ENCODE measurements around the gene ATXN7. TPM values are rescaled to one million over a fixed set of nuclear protein-coding genes. Genes with fewer than 3 reads are reported as not detected.

The ATXN7 gene
- total RNA-seq, 1 experiment from 2014 or later, result 27.5 TPM

- no peak for DNase-seq (ENCODE audit: low read depth, low spot score)
- no peaks in the 10 kb centered on the region for H3K4me1 ChIP-seq (ENCODE audit: control insufficient read depth in 1 of 2, insufficient read depth in 2 of 2, low read length in 2 of 2)
Observed at GRCh38 chr3:64049136-64049535, 185.5 kb downstream of the ATXN7 start.

DNA sequence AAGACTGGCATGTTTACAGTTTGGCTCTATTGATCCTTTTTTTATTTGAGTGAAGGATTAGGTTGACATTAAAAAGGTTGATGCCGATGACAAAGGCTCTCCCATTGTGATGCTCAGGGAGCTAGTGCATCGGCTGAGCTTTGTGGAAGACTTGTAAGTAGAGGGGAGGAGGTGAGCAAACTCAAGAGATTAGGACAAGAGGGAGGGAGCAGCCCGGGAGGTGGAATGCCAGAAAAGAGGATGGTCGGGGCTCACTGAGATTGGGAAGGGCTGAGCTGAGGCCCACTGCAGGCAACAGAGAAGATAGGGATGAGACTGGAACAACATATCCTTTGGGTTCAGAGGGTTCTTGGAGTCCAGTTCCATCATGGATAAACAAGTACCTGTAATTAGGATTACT lies 186.2 kb downstream of the ATXN7 start:
- H3K36me3 ChIP-seq (ENCODE audit: control insufficient read depth in 1 of 2, insufficient read depth in 2 of 2, low read length in 2 of 2), result no peaks in the 10 kb centered on the region
- RAD21 ChIA-PET (ENCODE audit: low non-redundant PET in 1 of 2, low total read pairs in 2 of 2, uncharacterized antibody in 2 of 2, unreplicated experiment in 2 of 2), result no interaction called here
- no peaks in the 10 kb centered on the region for H4K20me1 ChIP-seq (ENCODE audit: insufficient read depth)
- CTCF ChIA-PET, result no interaction called here
- no peaks in the 10 kb centered on the region for H3K9me3 ChIP-seq (ENCODE audit: control insufficient read depth in 1 of 2, insufficient read depth in 1 of 2, low read depth in 1 of 2, low read length in 2 of 2)
- H2AFZ ChIP-seq (ENCODE audit: low read depth, low read length, poor library complexity, severe bottlenecking), result no peak overlapping the region
- intact Hi-C loops (cut with micrococcal nuclease), result no loop called here
- no peak overlapping the region for H3K4me3 ChIP-seq (replicated peaks in 1 of 2; ENCODE audit: low read depth in 1 of 2, low read length in 2 of 2)
- POLR2A ChIA-PET, result no interaction called here
- no peak overlapping the region for H3K9ac ChIP-seq (ENCODE audit: low read length)
- ATAC-seq (no peak), DNase-seq (ENCODE audit: low read depth, low spot score) (no peak)
- BruUV-seq (replicated peaks), result no TSS peak
- TF ChIP-seq CTCF (IDR thresholded peaks at IDR 0.05 in 2 of 3, conservative IDR thresholded peaks at IDR 0.05 in 1 of 3; ENCODE audit: borderline replicate concordance in 1 of 3, insufficient read depth in 1 of 3, low read depth in 2 of 3, low read length in 2 of 3), result no peak
- TF ChIP-seq CEBPB (IDR thresholded peaks at IDR 0.05; ENCODE audit: low read depth), result no peak
- H3K79me2 ChIP-seq (ENCODE audit: insufficient read depth, low read length), result no peaks in the 10 kb centered on the region
- no peak overlapping the region for H3K4me2 ChIP-seq (ENCODE audit: low read length)
- no peak overlapping the region for H3K27ac ChIP-seq (ENCODE audit: low read depth, low read length)
- H3K4me1 ChIP-seq (ENCODE audit: control insufficient read depth in 1 of 2, insufficient read depth in 2 of 2, low read length in 2 of 2), result no peaks in the 10 kb centered on the region
- no peaks in the 10 kb centered on the region for H3K9me2 ChIP-seq (ENCODE audit: insufficient read depth)
- peaks cover 35% of the 10 kb centered on the region for H3K27me3 ChIP-seq (ENCODE audit: insufficient read depth, low read length)

More at GRCh38 chr3:64049136-64049535, 185.5 kb downstream of the ATXN7 start:
- Histone ChIP-seq H3K9ac (ENCODE audit: low read length) (no peak overlapping the region), H3K27ac (ENCODE audit: low read depth, low read length) (no peak overlapping the region), H3K27me3 (ENCODE audit: insufficient read depth, low read length) (peaks cover 37% of the 10 kb centered on the region), H3K9me2 (ENCODE audit: insufficient read depth) (no peaks in the 10 kb centered on the region), H3K4me3 (replicated peaks in 1 of 2; ENCODE audit: low read depth in 1 of 2, low read length in 2 of 2) (no peak overlapping the region), H2AFZ (ENCODE audit: low read depth, low read length, poor library complexity, severe bottlenecking) (no peak overlapping the region), H4K20me1 (ENCODE audit: insufficient read depth) (no peaks in the 10 kb centered on the region), H3K79me2 (ENCODE audit: insufficient read depth, low read length) (no peaks in the 10 kb centered on the region), H3K9me3 (ENCODE audit: control insufficient read depth in 1 of 2, insufficient read depth in 1 of 2, low read depth in 1 of 2, low read length in 2 of 2) (no peaks in the 10 kb centered on the region), H3K4me2 (ENCODE audit: low read length) (no peak overlapping the region), H3K36me3 (ENCODE audit: control insufficient read depth in 1 of 2, insufficient read depth in 2 of 2, low read length in 2 of 2) (no peaks in the 10 kb centered on the region)
- BruUV-seq (replicated peaks), result no TSS peak
- ChIA-PET CTCF (no interaction called here), POLR2A (no interaction called here), RAD21 (ENCODE audit: low non-redundant PET in 1 of 2, low total read pairs in 2 of 2, uncharacterized antibody in 2 of 2, unreplicated experiment in 2 of 2) (no interaction called here)
- TF ChIP-seq ZFX (IDR thresholded peaks at IDR 0.05) (no peak), YY1 (IDR thresholded peaks at IDR 0.05; ENCODE audit: extremely low read depth, insufficient replicate concordance, low read depth, low read length) (no peak), FOSL1 (IDR thresholded peaks at IDR 0.05; ENCODE audit: low read depth) (no peak), ZNF274 (IDR thresholded peaks at IDR 0.05; ENCODE audit: low read depth, low read length) (no peak), EGR1 (IDR thresholded peaks at IDR 0.05; ENCODE audit: low read depth) (no peak), EZH2 (IDR thresholded peaks at IDR 0.05) (no peak)
- no peak for ATAC-seq
- intact Hi-C loops (cut with micrococcal nuclease), result no loop called here

Other genes with a start within 250 kb of the ATXN7 start
- gene SNTN, start 211.2 kb upstream of the ATXN7 start, total RNA-seq (2021; ENCODE audit: unreplicated experiment), result not detected
- gene C3orf49, start 44.6 kb upstream of the ATXN7 start, total RNA-seq (2021; ENCODE audit: unreplicated experiment), result not detected
- gene THOC7, start 62 bp upstream of the ATXN7 start, total RNA-seq (2021; ENCODE audit: unreplicated experiment), result 67.3 TPM
- not detected for gene SCAANT1, start 48.5 kb downstream of the ATXN7 start, total RNA-seq (2021; ENCODE audit: unreplicated experiment)
- 78.7 TPM for gene PSMD6, start 159.6 kb downstream of the ATXN7 start, total RNA-seq (2021; ENCODE audit: unreplicated experiment)

Data from HCT116 (cell line).